Measurements from ENCODE around the gene ZNF142.

Gene ZNF142

DNA sequence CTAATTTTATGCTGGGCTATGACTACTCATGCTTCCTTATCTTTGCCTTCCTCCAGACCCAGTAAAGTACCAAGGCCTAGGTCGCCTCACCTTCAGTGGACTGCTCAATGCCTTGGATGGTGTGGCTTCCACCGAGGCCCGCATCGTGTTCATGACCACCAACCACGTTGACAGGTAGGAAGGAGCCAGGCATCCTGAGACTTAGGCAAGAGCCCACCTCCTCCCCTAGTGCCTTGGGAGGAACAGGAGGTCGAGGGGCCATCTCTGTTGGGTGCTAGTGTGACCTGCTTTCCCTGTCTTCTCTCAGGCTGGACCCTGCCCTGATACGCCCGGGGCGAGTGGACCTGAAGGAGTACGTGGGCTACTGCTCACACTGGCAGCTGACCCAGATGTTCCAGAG is 3.4 kb upstream of the ZNF142 start:
- Mint-ChIP-seq H3K27me3 (no peaks in the 10 kb centered on the region), H3K36me3 (ENCODE audit: low read depth) (peaks cover 69% of the 10 kb centered on the region), H3K4me1 (ENCODE audit: low read depth) (peaks cover 26% of the 10 kb centered on the region), H3K9me3 (no peaks in the 10 kb centered on the region), H3K27ac (no peak overlapping the region), H3K4me3 (no peak overlapping the region)

DNA sequence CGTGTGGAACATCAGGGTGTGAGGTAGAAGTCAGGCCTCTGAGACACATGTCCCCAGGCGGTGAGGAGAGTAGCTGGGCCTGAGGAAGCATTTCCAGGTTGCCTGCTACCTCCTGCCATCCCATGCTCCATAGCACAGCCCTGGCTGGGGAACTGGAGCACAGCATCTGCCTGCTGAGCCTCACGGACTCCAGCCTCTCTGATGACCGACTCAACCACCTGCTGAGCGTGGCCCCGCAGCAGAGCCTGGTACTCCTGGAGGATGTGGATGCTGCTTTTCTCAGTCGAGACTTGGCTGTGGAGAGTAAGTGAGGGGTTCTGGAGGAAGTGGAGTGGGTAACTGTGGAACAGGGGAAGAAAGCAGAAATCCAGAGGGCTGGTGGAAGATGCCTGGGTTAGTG is 3.0 kb upstream of the ZNF142 start:
- Mint-ChIP-seq H3K4me1 (ENCODE audit: low read depth) (peaks cover 31% of the 10 kb centered on the region), H3K4me3 (no peak overlapping the region), H3K9me3 (no peaks in the 10 kb centered on the region), H3K27ac (no peak overlapping the region), H3K36me3 (ENCODE audit: low read depth) (peaks cover 69% of the 10 kb centered on the region), H3K27me3 (no peaks in the 10 kb centered on the region)

GRCh38 chr2:218659988-218660358 is 550 bp upstream of the ZNF142 start:
- H3K27ac Mint-ChIP-seq, result peak overlapping the region; percentile 94
- no peaks in the 10 kb centered on the region for H3K9me3 Mint-ChIP-seq
- peak overlapping the region; percentile 97 for H3K4me3 Mint-ChIP-seq
- H3K27me3 Mint-ChIP-seq, result no peaks in the 10 kb centered on the region
- peaks cover 66% of the 10 kb centered on the region for H3K36me3 Mint-ChIP-seq (ENCODE audit: low read depth)
- peaks cover 38% of the 10 kb centered on the region for H3K4me1 Mint-ChIP-seq (ENCODE audit: low read depth)

DNA sequence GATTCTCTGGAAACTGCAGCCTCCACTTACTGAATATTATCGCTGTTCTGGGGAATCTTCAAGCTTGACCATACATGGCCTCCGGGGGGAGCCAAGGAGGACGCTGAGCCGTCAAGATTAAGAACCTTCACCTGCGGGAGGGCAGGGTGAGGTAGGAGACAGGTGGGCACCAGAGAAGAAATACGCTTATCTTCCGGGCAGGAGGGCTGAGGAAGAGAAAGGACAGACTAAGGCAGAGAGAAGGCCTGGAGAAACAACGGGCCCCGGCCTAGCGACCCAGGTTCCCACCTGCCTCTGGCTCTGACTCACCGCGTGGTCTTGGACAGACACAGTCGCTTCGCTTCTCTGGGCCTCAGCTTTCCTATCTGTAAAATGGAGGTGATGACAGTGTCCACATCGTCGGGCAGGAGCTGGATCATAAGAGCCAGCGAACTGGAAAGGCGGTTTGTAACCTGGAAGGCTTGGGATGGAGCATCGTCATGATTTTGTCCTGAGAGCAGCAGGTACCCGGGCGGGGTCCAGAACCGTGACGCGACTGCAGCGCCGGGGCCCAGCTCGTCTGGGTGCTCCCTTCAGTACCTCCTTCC is 659 bp downstream of the ZNF142 start:
- Mint-ChIP-seq H3K27me3 (no peaks in the 10 kb centered on the region), H3K27ac (peak overlapping the region; percentile 94), H3K9me3 (no peaks in the 10 kb centered on the region), H3K4me3 (peak overlapping the region; percentile 97), H3K4me1 (ENCODE audit: low read depth) (peaks cover 38% of the 10 kb centered on the region), H3K36me3 (ENCODE audit: low read depth) (peaks cover 61% of the 10 kb centered on the region)

- Mint-ChIP-seq H3K27ac (no peak overlapping the region), H3K9me3 (no peaks in the 10 kb centered on the region), H3K36me3 (ENCODE audit: low read depth) (peaks cover 59% of the 10 kb centered on the region), H3K27me3 (no peaks in the 10 kb centered on the region), H3K4me1 (ENCODE audit: low read depth) (peaks cover 35% of the 10 kb centered on the region), H3K4me3 (no peak overlapping the region)
Observed at GRCh38 chr2:218655751-218656150, 3.7 kb downstream of the ZNF142 start.

DNA sequence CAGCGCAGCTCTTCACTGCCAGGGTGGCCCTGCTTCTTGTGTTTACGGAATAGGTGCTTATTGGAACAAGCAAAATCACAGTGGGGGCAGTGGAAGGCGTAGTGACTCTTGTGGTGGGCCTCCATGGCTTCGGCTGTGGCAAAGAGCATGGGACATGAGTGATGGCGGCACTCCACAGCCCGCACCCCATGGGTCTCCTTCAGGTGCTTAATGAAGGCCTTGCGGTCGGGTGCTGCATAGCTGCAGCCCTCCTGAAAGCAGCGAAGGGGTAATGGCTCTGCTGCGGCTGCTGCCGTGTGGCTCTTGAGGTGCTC is 10.7 kb downstream of the ZNF142 start:
- no peak overlapping the region for H3K27ac Mint-ChIP-seq
- no peaks in the 10 kb centered on the region for H3K9me3 Mint-ChIP-seq
- H3K4me3 Mint-ChIP-seq, result no peak overlapping the region
- peaks cover 10% of the 10 kb centered on the region for H3K4me1 Mint-ChIP-seq (ENCODE audit: low read depth)
- peaks cover 77% of the 10 kb centered on the region for H3K36me3 Mint-ChIP-seq (ENCODE audit: low read depth)
- H3K27me3 Mint-ChIP-seq, result no peaks in the 10 kb centered on the region

DNA sequence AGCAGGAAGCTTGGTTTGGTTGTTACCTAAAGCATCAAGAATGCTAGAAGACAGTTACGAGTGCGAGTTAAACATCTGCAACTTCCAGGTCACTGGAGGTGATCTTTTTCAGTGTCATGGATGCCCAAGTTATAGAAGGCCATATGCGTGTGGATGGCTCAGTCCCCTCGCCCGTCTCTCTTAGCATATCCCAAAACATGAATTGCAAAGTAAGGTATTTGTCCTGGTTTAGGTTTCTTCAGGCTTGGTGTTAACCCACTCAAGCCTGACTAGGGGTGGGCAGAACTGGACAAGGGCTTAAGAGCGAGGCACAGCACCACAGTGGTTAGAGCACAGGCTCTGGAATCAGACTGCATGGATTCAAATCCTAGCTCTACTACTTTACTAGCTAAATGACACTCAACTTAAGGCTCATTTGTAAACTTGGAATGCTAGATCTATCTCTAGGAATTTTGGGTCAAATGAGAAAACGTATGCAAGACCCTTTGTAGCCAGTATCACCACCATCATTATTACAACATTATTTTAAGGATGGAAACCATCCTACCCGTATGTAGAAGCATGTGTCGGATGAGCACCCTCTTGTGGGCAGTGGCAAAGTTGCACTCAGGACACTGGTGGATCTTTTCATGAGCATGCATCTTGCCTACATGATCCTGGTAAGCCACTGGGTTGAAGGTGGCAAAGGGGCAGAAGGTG is 11.2 kb downstream of the ZNF142 start:
- H3K36me3 Mint-ChIP-seq (ENCODE audit: low read depth), result peaks cover 77% of the 10 kb centered on the region
- no peak overlapping the region for H3K27ac Mint-ChIP-seq
- no peak overlapping the region for H3K4me3 Mint-ChIP-seq

GRCh38 chr2:218645126-218645525 is 14.3 kb downstream of the ZNF142 start:
- H3K36me3 Mint-ChIP-seq (ENCODE audit: low read depth), result peaks cover 70% of the 10 kb centered on the region
- H3K27ac Mint-ChIP-seq, result no peak overlapping the region
- peaks cover 10% of the 10 kb centered on the region for H3K4me1 Mint-ChIP-seq (ENCODE audit: low read depth)
- no peaks in the 10 kb centered on the region for H3K9me3 Mint-ChIP-seq
- H3K27me3 Mint-ChIP-seq, result no peaks in the 10 kb centered on the region
- H3K4me3 Mint-ChIP-seq, result no peak overlapping the region

More for the DNA sequence above, 11.2 kb downstream of the ZNF142 start:
- H3K4me1 Mint-ChIP-seq (ENCODE audit: low read depth), result peaks cover 10% of the 10 kb centered on the region
- no peaks in the 10 kb centered on the region for H3K9me3 Mint-ChIP-seq
- no peaks in the 10 kb centered on the region for H3K27me3 Mint-ChIP-seq

DNA sequence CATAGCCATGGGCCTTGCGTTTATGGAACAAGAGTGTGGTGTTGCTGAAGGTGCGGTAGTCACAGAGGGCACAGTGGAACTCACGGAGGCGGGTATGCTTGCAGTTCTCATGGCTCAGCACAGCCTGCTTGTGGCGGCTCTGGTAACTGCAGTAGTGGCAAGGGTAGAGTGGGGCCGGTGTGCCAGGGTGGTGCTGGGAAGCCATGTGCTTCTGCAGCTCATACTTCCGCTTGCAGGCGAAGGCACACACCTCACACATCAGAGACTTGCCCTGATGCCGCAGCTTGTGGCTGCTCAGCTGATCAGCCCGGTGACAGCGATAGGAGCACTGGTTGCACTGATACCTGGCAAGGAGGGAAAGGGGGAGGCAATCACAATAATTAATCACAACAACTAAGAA is 14.7 kb downstream of the ZNF142 start:
- H3K9me3 Mint-ChIP-seq, result no peaks in the 10 kb centered on the region
- no peak overlapping the region for H3K27ac Mint-ChIP-seq
- peaks cover 10% of the 10 kb centered on the region for H3K4me1 Mint-ChIP-seq (ENCODE audit: low read depth)
- no peaks in the 10 kb centered on the region for H3K27me3 Mint-ChIP-seq
- no peak overlapping the region for H3K4me3 Mint-ChIP-seq
- H3K36me3 Mint-ChIP-seq (ENCODE audit: low read depth), result peaks cover 69% of the 10 kb centered on the region

GRCh38 chr2:218643751-218644310 is 15.6 kb downstream of the ZNF142 start:
- Mint-ChIP-seq H3K4me3 (no peak overlapping the region), H3K27me3 (no peaks in the 10 kb centered on the region), H3K4me1 (ENCODE audit: low read depth) (peaks cover 10% of the 10 kb centered on the region), H3K36me3 (ENCODE audit: low read depth) (peaks cover 68% of the 10 kb centered on the region), H3K9me3 (no peaks in the 10 kb centered on the region), H3K27ac (no peak overlapping the region)

DNA sequence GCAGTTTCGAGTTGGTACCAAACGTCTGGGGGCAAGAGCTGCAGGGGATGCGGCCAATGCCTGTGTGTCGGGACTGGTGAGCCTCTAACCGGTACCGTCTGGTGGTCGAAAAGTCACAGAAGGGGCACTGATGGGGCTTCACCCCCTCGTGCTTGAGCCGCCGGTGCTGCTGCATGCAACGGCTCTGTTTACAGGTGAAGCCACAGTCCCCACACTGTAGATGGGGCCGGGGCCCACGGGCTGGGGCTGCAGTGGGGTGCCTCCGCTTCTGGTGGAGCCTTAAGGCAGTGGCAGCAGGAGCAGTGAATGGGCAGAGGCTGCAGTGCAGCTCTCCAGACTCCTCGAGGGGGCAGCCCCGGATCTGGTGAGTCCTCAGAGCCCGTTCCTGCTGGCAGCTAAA is 16.6 kb downstream of the ZNF142 start:
- no peak overlapping the region for H3K27ac Mint-ChIP-seq
- no peaks in the 10 kb centered on the region for H3K27me3 Mint-ChIP-seq
- H3K9me3 Mint-ChIP-seq, result no peaks in the 10 kb centered on the region
- no peak overlapping the region for H3K4me3 Mint-ChIP-seq
- peaks cover 68% of the 10 kb centered on the region for H3K36me3 Mint-ChIP-seq (ENCODE audit: low read depth)
- peaks cover 3% of the 10 kb centered on the region for H3K4me1 Mint-ChIP-seq (ENCODE audit: low read depth)

- H3K36me3 Mint-ChIP-seq (ENCODE audit: low read depth), result peaks cover 68% of the 10 kb centered on the region
- no peak overlapping the region for H3K27ac Mint-ChIP-seq
Observed at GRCh38 chr2:218642121-218642656, 17.2 kb downstream of the ZNF142 start.

DNA sequence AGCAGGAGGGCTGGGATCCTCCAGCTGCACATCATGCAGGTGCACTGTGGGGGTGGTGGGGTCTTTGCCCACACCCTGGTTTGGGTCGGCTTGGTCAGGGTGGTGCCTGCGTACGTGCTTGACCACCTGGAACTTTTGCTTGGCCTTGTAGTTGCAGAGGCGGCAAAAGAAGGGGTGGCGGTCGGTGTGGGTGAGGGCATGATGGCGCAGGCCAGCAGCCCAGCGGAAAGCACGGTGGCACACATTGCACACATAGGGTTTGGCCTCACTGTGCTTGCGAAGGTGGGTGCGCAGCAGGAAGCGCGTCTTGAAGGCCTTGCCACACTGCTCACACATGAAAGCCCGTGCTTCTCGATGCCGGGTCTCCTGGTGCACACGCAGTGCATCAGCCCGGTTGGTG is 21.1 kb downstream of the ZNF142 start:
- Mint-ChIP-seq H3K27ac (no peak overlapping the region), H3K4me1 (ENCODE audit: low read depth) (no peaks in the 10 kb centered on the region), H3K4me3 (no peak overlapping the region), H3K27me3 (no peaks in the 10 kb centered on the region), H3K36me3 (ENCODE audit: low read depth) (peaks cover 73% of the 10 kb centered on the region), H3K9me3 (no peaks in the 10 kb centered on the region)

More at GRCh38 chr2:218642121-218642656, 17.2 kb downstream of the ZNF142 start:
- Mint-ChIP-seq H3K27me3 (no peaks in the 10 kb centered on the region), H3K4me1 (ENCODE audit: low read depth) (no peaks in the 10 kb centered on the region), H3K4me3 (no peak overlapping the region), H3K9me3 (no peaks in the 10 kb centered on the region)

GRCh38 chr2:218635719-218636118 is 23.7 kb downstream of the ZNF142 start:
- Mint-ChIP-seq H3K36me3 (ENCODE audit: low read depth) (peaks cover 61% of the 10 kb centered on the region), H3K27ac (no peak overlapping the region)

GRCh38 chr2:218631837-218632236 is 27.6 kb downstream of the ZNF142 start:
- Mint-ChIP-seq H3K4me3 (no peak overlapping the region), H3K27me3 (no peaks in the 10 kb centered on the region), H3K27ac (no peak overlapping the region), H3K9me3 (no peaks in the 10 kb centered on the region), H3K36me3 (ENCODE audit: low read depth) (peaks cover 27% of the 10 kb centered on the region), H3K4me1 (ENCODE audit: low read depth) (no peaks in the 10 kb centered on the region)

More at GRCh38 chr2:218635719-218636118, 23.7 kb downstream of the ZNF142 start:
- Mint-ChIP-seq H3K27me3 (no peaks in the 10 kb centered on the region), H3K4me3 (no peak overlapping the region), H3K9me3 (no peaks in the 10 kb centered on the region), H3K4me1 (ENCODE audit: low read depth) (no peaks in the 10 kb centered on the region)
